GM18505 (cell line): ENCODE results near the gene TEDC2.
A peak's percentile ranks its signal among the peaks of the same experiment; 100 is the strongest.

Experiments
- ATAC-seq: cut with Tn5 transposase; IDR thresholded peaks from one replicate; pipeline ENCODE4 v1.9.1; 2021; ENCODE audit not compliant: unreplicated experiment
- POLR2A ChIP-seq: IDR thresholded peaks from 4 replicates; pipeline ENCODE4 v1.6.1; 2011; ENCODE audit warnings: borderline replicate concordance; ENCODE audit not compliant: insufficient read depth, insufficient read length; ENCODE audit errors: extremely low read depth

The TEDC2 gene

GRCh38 chr16:2495041-2495440 is 35.1 kb downstream of the TEDC2 start:
- no peak for ATAC-seq
- no peak for TF ChIP-seq POLR2A

GRCh38 chr16:2496223-2497115 is 36.6 kb downstream of the TEDC2 start:
- no peak for TF ChIP-seq POLR2A
- ATAC-seq, result no peak

- no peak for ATAC-seq
- no peak for TF ChIP-seq POLR2A
Measured at GRCh38 chr16:2497116-2497630, 37.3 kb downstream of the TEDC2 start.

GRCh38 chr16:2497695-2498484 is 38.0 kb downstream of the TEDC2 start:
- ATAC-seq, result no peak
- no peak for TF ChIP-seq POLR2A

- no peak for TF ChIP-seq POLR2A
- ATAC-seq, result no peak
Measured at GRCh38 chr16:2498531-2499253, 38.8 kb downstream of the TEDC2 start.

GRCh38 chr16:2499454-2499853 is 39.5 kb downstream of the TEDC2 start:
- no peak for TF ChIP-seq POLR2A
- no peak for ATAC-seq

- TF ChIP-seq POLR2A, result no peak
- no peak for ATAC-seq
Measured at GRCh38 chr16:2499890-2500429, 40.1 kb downstream of the TEDC2 start.

GRCh38 chr16:2500430-2500917 is 40.6 kb downstream of the TEDC2 start:
- no peak for TF ChIP-seq POLR2A
- ATAC-seq, result no peak

- no peak for TF ChIP-seq POLR2A
- ATAC-seq, result peak; percentile 59
Measured at GRCh38 chr16:2500918-2501750, 41.2 kb downstream of the TEDC2 start.

- no peak for ATAC-seq
- no peak for TF ChIP-seq POLR2A
Measured at GRCh38 chr16:2501946-2502895, 42.3 kb downstream of the TEDC2 start.

GRCh38 chr16:2505695-2506094 is 45.8 kb downstream of the TEDC2 start:
- no peak for ATAC-seq
- no peak for TF ChIP-seq POLR2A
